Muscle layer of colon (tissue), 2 donors: ENCODE results near the gene NR6A1.

Experiments used
- H3K27ac ChIP-seq: one replicate; pipeline ENCODE4 v1.7.0; 2013; ENCODE audit warnings: low read depth, mild to moderate bottlenecking, low read length, moderate library complexity
- H3K27me3 ChIP-seq, 2 donors: one replicate each; pipeline ENCODE4 v1.7.0; 2013; ENCODE audit warnings: low read length in 2 of 2, mild to moderate bottlenecking in 2 of 2; ENCODE audit not compliant: insufficient read depth in 2 of 2, control insufficient read depth in 1 of 2
- H3K36me3 ChIP-seq: one replicate; pipeline ENCODE4 v1.7.0; 2013; ENCODE audit warnings: mild to moderate bottlenecking, low read length; ENCODE audit not compliant: insufficient read depth
- H3K4me1 ChIP-seq: one replicate; pipeline ENCODE4 v1.7.0; 2013; ENCODE audit warnings: mild to moderate bottlenecking, low read length; ENCODE audit not compliant: insufficient read depth
- H3K4me3 ChIP-seq, 2 donors: one replicate each; pipeline ENCODE4 v1.7.0; 2013; ENCODE audit warnings: low read length in 2 of 2, low read depth in 1 of 2, mild to moderate bottlenecking in 1 of 2, moderate library complexity in 1 of 2
- H3K9ac ChIP-seq: one replicate; pipeline ENCODE4 v1.7.0; 2013; ENCODE audit warnings: low read length
- H3K9me3 ChIP-seq: one replicate; pipeline ENCODE4 v1.7.0; 2013; ENCODE audit warnings: mild to moderate bottlenecking, low read length
- donor health status: abdominal sarcoma.
- donor health status: Adenocarcinoma of cecum.

NR6A1 gene

DNA sequence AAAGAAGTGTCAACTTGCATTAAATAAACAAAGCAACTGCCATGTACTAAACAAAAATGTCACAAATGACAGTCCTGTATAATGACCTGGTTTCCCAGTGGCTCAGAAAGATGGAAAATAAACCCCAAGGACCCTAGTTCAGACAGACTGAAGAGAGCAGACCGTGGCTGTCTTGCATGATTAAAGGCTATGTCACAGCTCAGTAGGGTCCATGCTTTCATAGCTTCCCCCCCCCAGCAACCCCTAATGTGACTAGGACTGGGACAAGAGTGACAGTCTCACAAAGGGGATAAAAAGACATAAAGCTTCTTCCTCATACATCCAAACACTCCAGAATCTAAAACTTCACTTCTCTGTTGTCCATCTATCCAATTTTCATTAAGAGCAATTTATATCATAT lies 113.6 kb downstream of the NR6A1 start:
- no peaks in the 10 kb centered on the region for H3K36me3 ChIP-seq
- H3K27me3 ChIP-seq, result no peaks in the 10 kb centered on the region
- no peak overlapping the region for H3K9ac ChIP-seq
- H3K4me3 ChIP-seq, result no peak overlapping the region
- no peak overlapping the region for H3K27ac ChIP-seq
- no peaks in the 10 kb centered on the region for H3K9me3 ChIP-seq
- H3K4me1 ChIP-seq, result peaks cover 22% of the 10 kb centered on the region

DNA sequence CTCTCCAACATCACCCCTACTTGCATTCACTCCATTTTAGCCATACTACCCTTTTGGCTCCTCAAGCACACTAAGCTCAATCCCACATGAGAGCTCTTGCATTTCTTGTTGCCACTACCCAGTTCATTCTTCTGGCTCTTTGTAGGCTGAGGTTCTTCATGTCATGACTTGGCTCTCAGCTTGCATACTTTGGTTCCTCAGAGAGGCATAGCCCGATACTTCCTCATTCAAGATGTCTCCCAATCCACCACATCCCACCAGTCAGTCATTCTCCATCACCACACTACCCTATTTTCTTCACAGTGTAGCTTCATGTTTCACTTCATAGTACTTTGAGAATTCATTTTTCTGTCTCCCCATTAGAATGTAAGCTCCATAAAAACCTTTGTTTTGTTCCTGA lies 116.7 kb downstream of the NR6A1 start:
- Histone ChIP-seq H3K27ac (no peak overlapping the region), H3K36me3 (no peaks in the 10 kb centered on the region), H3K4me1 (peaks cover 18% of the 10 kb centered on the region), H3K9me3 (no peaks in the 10 kb centered on the region), H3K9ac (no peak overlapping the region), H3K27me3 (no peaks in the 10 kb centered on the region), H3K4me3 (no peak overlapping the region)

DNA sequence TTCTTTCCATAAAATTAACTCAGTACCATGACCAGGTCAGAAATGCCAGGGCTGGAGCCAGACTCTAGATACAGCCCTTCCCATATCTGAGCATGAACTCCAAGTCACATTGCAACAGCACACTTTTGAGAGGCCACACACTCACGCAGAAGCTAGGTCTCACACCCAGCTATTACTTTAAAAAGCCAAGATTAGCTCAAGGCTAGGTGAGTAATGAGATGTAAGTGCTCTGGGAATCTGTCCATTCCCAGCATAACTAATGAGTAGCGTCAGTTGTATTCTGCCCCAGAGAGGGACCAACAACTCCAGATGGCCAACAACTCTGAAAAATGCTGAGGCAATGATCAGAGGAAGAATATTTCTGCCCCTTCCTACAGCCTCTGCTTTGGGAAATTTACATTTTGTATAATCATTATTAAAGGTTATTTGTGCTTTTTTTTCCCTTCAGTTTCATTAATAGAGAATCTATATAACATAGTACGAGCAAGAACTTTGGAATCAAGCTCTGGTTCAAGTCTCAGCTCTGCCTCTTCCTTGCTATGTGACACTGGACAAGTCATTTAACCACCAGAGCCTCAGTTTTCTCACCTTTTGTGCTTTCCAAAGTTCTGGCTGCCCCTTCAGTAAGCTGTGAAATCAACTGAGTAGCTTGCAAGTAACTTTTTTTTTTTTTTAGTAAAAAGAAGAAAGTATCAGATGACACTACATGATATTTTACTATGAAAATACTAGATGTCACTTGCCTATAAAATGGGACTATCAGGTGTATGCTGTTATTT lies 118.3 kb downstream of the NR6A1 start:
- Histone ChIP-seq H3K27me3 (no peaks in the 10 kb centered on the region), H3K36me3 (no peaks in the 10 kb centered on the region), H3K4me1 (peaks cover 13% of the 10 kb centered on the region), H3K9ac (no peak overlapping the region), H3K9me3 (no peaks in the 10 kb centered on the region), H3K4me3 (no peak overlapping the region), H3K27ac (no peak overlapping the region)

DNA sequence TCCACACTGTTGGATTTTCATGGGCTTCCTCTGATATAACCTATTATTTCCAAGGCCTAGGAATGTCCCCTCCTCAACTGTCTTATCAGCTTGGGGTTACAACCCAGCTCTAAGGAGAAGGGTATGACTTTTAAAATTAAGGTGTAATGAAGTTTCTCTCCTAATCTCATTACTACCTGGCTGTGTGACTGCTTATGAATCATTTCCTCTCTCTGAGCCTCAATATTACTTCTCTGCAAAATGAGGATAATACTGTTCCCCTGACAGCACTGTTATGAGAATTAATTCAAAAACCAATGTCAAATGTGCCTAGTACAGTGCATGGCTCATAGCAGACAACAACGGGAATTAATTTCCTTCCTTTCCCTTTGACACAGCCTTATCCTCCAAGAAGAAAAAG lies 118.9 kb downstream of the NR6A1 start:
- no peaks in the 10 kb centered on the region for H3K27me3 ChIP-seq
- H3K4me1 ChIP-seq, result peaks cover 9% of the 10 kb centered on the region
- no peak overlapping the region for H3K9ac ChIP-seq
- no peak overlapping the region for H3K27ac ChIP-seq
- H3K36me3 ChIP-seq, result no peaks in the 10 kb centered on the region
- no peak overlapping the region for H3K4me3 ChIP-seq
- no peaks in the 10 kb centered on the region for H3K9me3 ChIP-seq

DNA sequence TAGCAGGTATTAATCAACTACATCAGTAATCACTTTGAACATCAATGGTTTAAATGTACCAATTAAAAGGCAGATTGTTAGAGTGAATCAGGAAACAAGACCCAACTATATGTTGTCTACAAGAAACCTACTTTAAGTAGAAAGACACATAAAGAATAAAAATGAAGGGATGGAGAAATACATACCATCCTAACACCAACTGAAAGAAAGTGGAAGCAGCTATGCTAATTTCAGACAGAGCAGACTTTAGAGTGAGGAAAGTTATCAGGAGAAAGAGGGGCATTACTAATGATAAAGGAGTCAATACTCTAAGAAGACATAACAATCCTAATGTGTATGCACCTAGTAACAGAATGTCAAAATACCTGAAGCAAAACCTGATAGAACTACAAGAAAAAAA lies 125.8 kb downstream of the NR6A1 start:
- no peaks in the 10 kb centered on the region for H3K4me1 ChIP-seq
- H3K9ac ChIP-seq, result no peak overlapping the region
- no peaks in the 10 kb centered on the region for H3K36me3 ChIP-seq
- H3K27me3 ChIP-seq, result no peaks in the 10 kb centered on the region
- no peak overlapping the region for H3K27ac ChIP-seq
- H3K9me3 ChIP-seq, result no peaks in the 10 kb centered on the region
- H3K4me3 ChIP-seq, result no peak overlapping the region

DNA sequence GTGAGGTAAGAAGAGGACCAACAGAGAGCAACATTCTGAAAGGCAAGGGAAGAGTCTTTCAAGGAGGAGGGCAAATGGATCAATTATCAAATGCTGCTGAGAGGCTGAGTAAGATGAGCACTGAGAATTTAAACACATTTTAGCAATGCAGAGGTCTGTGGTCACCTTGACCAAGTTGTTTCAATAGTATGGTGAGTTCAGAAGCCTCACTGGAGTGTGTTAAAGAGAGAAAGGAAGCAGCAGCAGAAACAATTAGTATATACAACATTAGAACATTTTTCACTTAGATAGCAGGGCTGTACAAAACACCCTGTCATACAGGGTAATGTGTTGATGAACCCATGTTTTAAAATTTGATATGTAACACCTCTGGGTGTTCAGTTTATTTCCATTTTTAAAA lies 131.5 kb downstream of the NR6A1 start:
- Histone ChIP-seq H3K4me1 (no peaks in the 10 kb centered on the region), H3K27me3 (no peaks in the 10 kb centered on the region), H3K27ac (no peak overlapping the region), H3K9me3 (no peaks in the 10 kb centered on the region), H3K4me3 (no peak overlapping the region), H3K9ac (no peak overlapping the region), H3K36me3 (no peaks in the 10 kb centered on the region)

DNA sequence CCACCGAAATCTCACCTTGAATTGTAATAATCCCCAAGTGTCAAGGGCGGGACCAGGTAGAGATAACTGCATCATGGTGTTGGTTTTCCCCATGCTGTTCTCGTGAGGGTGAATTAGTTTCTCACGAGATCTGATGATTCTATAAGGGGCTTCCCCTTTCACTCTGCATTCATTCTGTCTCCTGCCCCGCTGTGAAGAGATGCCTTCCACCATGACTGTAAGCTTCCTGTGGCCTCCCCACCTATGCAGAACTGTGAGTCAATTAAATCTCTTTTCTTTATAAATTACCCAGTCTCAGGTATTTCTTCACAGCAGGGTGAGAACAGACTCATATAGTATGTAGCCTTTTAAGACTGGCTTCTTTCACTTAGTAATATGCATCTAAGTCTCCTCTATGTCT lies 135.8 kb downstream of the NR6A1 start:
- Histone ChIP-seq H3K4me1 (no peaks in the 10 kb centered on the region), H3K4me3 (no peak overlapping the region), H3K9ac (no peak overlapping the region), H3K9me3 (no peaks in the 10 kb centered on the region), H3K36me3 (no peaks in the 10 kb centered on the region), H3K27me3 (no peaks in the 10 kb centered on the region), H3K27ac (no peak overlapping the region)

DNA sequence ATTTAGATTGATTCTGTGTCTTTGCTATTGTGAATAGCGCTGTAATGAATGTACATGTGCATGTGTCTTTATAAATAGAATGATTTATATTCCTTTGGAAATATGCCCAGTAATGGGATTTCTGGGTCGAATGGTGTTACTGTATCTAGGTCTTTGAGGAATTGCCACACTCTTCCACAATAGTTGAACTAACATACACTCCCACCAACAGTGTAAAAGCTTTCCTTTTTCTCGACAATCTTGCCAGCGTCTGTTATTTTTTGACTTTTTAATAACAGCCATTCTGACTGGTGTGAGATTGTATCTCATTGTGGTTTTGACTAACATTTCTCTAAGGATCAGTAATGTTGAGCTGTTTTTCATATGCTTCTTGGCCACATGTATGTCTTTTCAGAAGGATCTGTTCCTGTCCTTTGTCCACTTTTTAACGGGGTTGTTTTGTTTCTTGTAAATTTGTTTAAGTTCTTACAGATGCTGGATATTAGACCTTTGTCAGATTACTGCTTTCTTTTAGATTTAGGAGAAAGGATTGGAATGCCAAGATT lies 139.0 kb downstream of the NR6A1 start:
- Histone ChIP-seq H3K36me3 (no peaks in the 10 kb centered on the region), H3K9me3 (no peaks in the 10 kb centered on the region), H3K4me3 (no peak overlapping the region), H3K9ac (no peak overlapping the region), H3K4me1 (no peaks in the 10 kb centered on the region), H3K27ac (no peak overlapping the region), H3K27me3 (no peaks in the 10 kb centered on the region)

DNA sequence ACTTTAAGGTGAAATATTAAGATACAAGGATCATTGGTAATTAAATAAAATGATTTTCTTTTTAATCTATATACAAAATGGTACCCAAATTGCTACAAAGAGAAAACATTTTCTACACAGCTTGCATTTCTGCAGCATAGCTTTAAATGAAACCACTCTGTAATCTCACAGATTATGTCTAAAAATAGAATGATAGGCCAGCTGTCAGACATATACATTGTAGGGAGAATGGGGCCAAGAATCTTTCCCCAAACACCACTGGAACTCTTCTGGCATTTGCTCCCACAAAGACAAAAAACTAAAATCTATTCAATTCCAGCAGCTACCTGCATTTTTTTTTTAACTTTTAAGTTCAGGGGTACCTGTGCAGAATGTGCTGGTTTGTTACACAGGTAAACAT lies 139.8 kb downstream of the NR6A1 start:
- Histone ChIP-seq H3K9me3 (no peaks in the 10 kb centered on the region), H3K4me3 (no peak overlapping the region), H3K27ac (no peak overlapping the region), H3K9ac (no peak overlapping the region), H3K4me1 (no peaks in the 10 kb centered on the region), H3K36me3 (no peaks in the 10 kb centered on the region), H3K27me3 (no peaks in the 10 kb centered on the region)

DNA sequence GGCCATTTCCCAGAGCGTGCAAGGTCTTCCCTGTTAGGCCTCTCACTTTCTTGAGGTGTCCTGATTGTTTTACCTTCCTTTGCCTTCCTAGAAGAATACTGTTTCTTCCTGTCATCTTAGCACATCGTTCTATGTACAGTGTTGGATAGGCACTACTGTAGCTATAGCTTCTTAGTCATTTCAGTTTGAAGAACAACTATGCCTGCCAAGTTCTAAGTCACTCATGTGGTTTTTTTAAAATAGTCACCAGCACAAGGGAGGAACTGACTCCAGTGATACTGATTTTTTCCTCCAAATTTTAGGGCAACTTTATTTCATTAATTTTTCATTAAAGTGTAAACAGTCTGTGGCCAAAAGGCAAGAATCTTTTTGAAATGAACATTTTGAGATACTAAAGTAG lies 141.5 kb downstream of the NR6A1 start:
- no peaks in the 10 kb centered on the region for H3K9me3 ChIP-seq
- H3K9ac ChIP-seq, result no peak overlapping the region
- no peaks in the 10 kb centered on the region for H3K27me3 ChIP-seq
- no peak overlapping the region for H3K27ac ChIP-seq
- H3K4me3 ChIP-seq, result no peak overlapping the region
- H3K4me1 ChIP-seq, result no peaks in the 10 kb centered on the region
- no peaks in the 10 kb centered on the region for H3K36me3 ChIP-seq

DNA sequence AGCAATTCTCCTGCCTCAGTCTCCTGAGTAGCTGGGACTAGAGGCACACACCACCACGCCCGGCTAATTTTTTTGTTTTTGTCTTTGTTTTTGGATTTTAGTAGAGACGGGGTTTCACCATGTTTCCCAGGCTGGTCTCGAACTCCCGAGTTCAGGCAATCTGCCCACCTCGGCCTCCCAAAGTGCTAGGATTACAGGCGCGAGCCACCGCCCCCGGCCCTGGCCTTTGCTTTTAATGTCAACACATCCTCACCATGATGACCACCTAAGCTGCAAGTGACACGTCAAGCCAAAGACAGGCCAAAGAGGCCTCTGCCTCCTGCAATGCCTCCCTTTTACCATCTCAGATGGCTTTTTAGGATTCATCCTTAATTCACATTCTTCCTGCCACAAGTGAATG lies 142.4 kb downstream of the NR6A1 start:
- no peaks in the 10 kb centered on the region for H3K4me1 ChIP-seq
- H3K36me3 ChIP-seq, result no peaks in the 10 kb centered on the region
- no peak overlapping the region for H3K27ac ChIP-seq
- H3K4me3 ChIP-seq, result no peak overlapping the region
- H3K9ac ChIP-seq, result no peak overlapping the region
- H3K27me3 ChIP-seq, result no peaks in the 10 kb centered on the region
- no peaks in the 10 kb centered on the region for H3K9me3 ChIP-seq

DNA sequence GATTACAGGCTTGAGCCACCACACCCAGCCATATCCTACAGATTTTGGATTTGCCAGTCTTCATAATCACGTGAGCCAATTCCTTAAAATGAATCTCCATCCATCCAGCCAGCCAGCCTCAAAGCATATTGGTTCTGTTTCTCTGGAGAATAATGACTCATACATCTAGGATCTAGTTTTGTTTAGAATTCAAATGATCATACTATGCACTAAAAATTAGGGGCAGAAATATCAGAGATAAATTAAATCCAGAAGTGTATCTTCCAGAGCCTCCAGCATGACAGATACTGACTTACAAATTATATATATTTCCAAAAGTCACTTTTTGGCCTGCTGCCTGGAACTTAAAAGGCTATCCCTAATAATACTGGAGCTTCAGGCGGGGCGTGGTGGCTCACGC lies 144.8 kb downstream of the NR6A1 start:
- Histone ChIP-seq H3K4me1 (no peaks in the 10 kb centered on the region), H3K9ac (no peak overlapping the region), H3K9me3 (no peaks in the 10 kb centered on the region), H3K36me3 (no peaks in the 10 kb centered on the region), H3K27me3 (no peaks in the 10 kb centered on the region), H3K4me3 (no peak overlapping the region), H3K27ac (no peak overlapping the region)
